ENCODE data around the gene CACNA1I.

Gene CACNA1I

DNA sequence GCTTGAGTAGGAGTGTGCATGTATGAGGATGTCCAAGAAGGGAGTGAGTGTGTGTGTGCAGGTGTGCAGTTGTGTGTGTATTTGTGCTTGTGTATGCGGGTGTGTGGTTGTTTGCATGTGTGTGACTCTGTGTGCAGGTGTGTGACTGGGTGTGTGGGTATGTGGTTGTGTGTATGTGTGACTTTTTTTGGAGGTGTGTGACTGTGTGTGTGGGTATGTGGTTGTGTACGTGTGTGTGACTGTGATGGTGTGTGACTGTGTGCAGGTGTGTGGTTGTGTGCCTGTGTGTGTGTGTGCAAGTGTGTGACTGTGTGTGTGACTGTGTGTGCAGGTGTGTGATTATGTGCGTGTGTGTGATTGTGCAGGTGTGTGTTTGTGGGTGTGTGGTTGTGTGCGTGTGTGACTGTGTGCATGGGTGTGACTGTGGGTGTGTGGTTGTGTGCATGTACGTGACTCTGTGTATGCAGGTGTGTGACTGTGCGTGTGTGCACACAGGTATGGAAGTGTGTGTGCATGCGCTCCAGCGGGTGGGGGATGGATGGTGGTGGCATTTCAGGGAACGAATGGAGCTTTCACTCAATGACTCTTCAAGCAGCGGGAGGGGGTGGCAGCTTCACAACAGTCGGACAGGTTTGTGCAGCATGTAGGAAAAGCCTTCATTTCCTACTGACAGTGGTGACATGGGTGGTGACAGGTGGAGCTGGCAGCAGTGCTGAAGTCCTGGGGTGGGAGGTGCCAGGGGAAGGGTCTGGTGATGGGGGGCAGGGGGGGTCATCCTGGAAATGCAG lies 47.6 kb downstream of the CACNA1I start:
- in situ Hi-C loops (cut with MboI; ENCODE audit: low sequenced_read_pairs) = no loop called here

DNA sequence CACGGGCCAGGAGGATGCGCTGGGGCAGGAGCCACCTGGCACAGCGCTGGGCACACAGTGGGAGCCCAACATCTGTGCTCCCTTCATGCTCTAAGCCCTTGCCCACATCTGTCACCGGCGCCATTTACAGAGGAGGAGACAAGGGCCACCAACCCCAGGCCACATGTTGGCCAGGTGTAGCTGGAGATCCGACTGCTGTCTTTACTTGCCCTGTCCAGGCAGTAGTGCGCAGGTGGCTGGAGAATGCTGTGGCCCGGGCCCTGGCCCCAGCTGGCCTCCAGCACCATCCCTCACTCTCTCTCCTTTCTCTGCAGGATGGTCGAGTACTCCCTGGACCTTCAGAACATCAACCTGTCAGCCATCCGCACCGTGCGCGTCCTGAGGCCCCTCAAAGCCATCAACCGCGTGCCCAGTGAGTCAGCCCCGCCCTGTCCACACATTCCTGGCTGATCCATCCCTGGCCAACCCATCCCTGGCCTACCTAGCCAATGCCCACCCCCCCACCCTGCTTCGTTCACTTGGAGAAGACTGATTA lies 48.5 kb downstream of the CACNA1I start:
- in situ Hi-C loops (cut with MboI; ENCODE audit: low sequenced_read_pairs) = no loop called here

- in situ Hi-C loops (cut with MboI; ENCODE audit: low sequenced_read_pairs) = no loop called here
These were observed 50.6 kb downstream of the CACNA1I start for GRCh38 chr22:39620924-39621690.

DNA sequence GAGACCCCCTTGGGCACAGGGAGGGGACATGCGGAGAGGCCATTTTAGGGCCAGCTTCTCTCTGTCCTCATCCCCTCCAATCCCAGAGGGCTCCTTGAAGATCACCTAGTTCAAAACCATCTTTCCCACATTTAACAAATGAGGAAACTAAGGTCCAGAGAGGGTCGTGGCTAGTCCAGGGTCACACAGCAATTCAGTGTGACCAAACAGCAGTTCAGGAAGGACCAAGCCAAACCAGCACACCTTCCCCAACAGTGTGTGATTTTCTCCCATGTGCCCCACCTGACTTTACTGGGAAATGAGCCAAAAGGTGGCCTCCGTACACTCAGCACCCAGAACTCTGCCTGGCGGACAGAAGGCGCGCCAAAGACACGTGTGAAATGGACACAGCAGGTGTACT lies 51.3 kb downstream of the CACNA1I start:
- in situ Hi-C loops (cut with MboI; ENCODE audit: low sequenced_read_pairs) = no loop called here

DNA sequence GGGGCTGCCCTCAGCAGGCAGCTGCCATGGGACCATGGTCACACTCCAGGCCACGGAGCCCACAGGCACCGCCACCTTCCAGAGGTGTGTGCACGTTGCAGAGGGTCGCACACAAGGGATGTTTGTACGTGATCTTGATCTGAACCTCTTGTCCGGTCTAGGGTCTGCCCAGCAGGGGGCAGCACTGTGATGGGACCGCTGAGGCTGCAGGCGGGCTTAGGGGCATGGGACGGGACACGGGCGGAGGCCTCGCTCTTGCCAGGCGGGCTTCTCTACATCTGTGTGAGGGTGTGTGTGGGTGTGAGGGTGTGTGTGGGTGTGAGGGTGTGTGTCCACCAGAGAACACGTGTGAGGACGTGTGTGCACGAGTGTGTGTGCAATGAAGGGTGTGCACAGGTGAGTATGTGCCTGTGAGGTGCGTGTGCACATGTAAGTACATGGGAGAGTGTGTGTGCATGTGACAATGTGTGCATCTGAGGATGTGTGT lies 52.4 kb downstream of the CACNA1I start:
- in situ Hi-C loops (cut with MboI; ENCODE audit: low sequenced_read_pairs) = no loop called here

GRCh38 chr22:39623603-39624500 lies 53.3 kb downstream of the CACNA1I start:
- in situ Hi-C loops (cut with MboI; ENCODE audit: low sequenced_read_pairs) = no loop called here

DNA sequence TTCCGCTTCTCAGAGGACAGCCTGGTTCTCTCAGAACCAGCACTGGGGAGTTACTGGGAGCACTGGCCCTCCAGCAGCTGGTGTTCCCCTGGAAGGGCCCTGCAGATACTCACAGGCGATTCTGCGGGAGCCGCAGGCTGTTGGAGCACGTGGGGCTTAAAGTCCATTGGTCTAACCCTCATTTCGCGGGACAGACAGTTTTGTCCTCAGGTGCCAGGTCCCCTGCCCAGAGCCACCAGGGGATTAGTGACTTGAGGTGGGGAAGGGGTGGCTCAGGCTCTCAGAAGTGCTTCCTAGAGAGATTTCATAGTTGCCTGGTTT lies 53.9 kb downstream of the CACNA1I start:
- in situ Hi-C loops (cut with MboI; ENCODE audit: low sequenced_read_pairs) = no loop called here

- in situ Hi-C loops (cut with MboI; ENCODE audit: low sequenced_read_pairs) = no loop called here
These were observed 55.3 kb downstream of the CACNA1I start for GRCh38 chr22:39625569-39626537.

- in situ Hi-C loops (cut with MboI; ENCODE audit: low sequenced_read_pairs) = no loop called here
These were observed 56.7 kb downstream of the CACNA1I start for GRCh38 chr22:39627208-39627607.

- in situ Hi-C loops (cut with MboI; ENCODE audit: low sequenced_read_pairs) = no loop called here
These were observed 57.5 kb downstream of the CACNA1I start for GRCh38 chr22:39627865-39628562.

GRCh38 chr22:39628563-39629080 lies 58.1 kb downstream of the CACNA1I start:
- in situ Hi-C loops (cut with MboI; ENCODE audit: low sequenced_read_pairs) = no loop called here

- in situ Hi-C loops (cut with MboI; ENCODE audit: low sequenced_read_pairs) = no loop called here
These were observed 59.3 kb downstream of the CACNA1I start for GRCh38 chr22:39629851-39630250.

DNA sequence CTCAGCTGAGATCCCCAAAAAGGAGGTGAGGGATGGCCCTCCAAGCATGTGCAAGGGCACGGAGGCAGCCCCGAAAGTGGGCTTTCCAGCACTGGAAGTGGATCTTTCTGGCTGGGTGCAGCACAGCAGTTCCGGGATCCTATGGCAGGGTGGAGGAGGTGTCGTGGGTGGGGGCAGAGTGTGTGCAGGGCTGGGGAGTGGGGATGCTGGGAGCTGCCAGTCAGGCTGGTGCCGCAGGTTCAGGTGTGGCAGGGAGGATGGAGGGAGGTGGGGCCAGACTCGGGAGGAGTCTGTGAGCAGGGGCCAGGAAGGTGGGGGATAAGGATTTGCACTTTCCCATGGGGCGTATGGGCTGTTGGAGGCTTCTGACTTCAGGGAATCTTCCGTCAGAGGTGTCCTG lies 60.2 kb downstream of the CACNA1I start:
- in situ Hi-C loops (cut with MboI; ENCODE audit: low sequenced_read_pairs) = no loop called here

GRCh38 chr22:39631381-39632286 lies 61.1 kb downstream of the CACNA1I start:
- in situ Hi-C loops (cut with MboI; ENCODE audit: low sequenced_read_pairs) = no loop called here

GRCh38 chr22:39634530-39635405 lies 64.2 kb downstream of the CACNA1I start:
- in situ Hi-C loops (cut with MboI; ENCODE audit: low sequenced_read_pairs) = no loop called here

DNA sequence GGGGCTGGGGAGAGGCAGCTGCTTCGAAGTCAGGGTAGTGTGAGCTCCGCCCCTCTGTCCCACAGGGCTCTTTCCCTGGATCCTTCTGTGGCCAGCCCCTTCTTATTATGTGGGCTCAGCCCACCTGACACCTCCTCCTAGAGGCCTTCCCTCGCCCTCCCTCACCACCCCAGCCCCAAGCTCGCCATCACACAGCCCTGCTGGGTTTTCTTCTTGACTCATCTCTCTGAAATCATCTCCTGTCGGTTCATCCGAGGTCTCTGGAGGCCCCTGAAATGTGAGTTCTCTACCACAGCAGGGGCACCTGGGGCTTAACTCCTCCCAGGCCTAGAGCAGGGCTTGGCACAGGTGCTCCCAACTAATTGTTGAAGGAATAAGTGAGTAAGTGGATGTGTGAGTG lies 65.2 kb downstream of the CACNA1I start:
- in situ Hi-C loops (cut with MboI; ENCODE audit: low sequenced_read_pairs) = no loop called here

DNA sequence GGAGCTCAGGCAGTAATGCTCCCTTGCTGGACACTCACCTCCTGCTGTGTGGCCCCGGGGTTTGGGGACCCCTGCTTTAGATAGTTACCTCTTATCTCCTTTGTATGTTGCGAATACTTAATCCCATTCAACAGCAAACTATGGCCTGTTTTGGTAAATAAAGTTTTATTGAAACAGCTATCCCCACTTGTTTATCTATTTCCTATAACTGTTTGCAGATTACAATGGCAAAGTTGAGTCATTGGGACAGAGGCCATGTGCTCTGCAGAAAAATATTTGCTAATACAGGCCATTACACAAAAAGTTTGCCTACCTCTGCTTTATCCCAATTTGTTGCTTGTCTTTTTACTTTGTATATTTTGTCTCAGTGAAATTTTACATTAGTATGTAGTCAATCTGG lies 68.4 kb downstream of the CACNA1I start:
- in situ Hi-C loops (cut with MboI; ENCODE audit: low sequenced_read_pairs) = no loop called here

Measured in HL-60/S4 treated with retinoic acid at 250 ng/mL for 4 days and 3 days (cell line).